Karpas-422 (cell line): ENCODE results near the gene FCRL1. TPM values are rescaled to one million over a fixed set of nuclear protein-coding genes. Genes with fewer than 3 reads are reported as not detected.
A peak's percentile ranks its signal among the peaks of the same experiment; 100 is the strongest.

Experiments used
- DNase-seq: peaks from one replicate; pipeline ENCODE4 v3.0.0-alpha.2; 2015
- H2AFZ ChIP-seq: fragments of 200-600 bp; sonication (generic); 2 replicates; pipeline ENCODE4 v1.6.1; 2014; ENCODE audit warnings: antibody characterized with exemption, low read length, mixed read lengths
- H3K27ac ChIP-seq: fragments of 200-600 bp; sonication (generic); 2 replicates; pipeline ENCODE4 v1.5.1; 2014; ENCODE audit warnings: mild to moderate bottlenecking, low read length, moderate library complexity
- H3K27me3 ChIP-seq: fragments of 200-600 bp; sonication (generic); 2 replicates; pipeline ENCODE4 v1.6.1; 2014; ENCODE audit warnings: low read length, mixed read lengths
- H3K36me3 ChIP-seq: fragments of 200-600 bp; sonication (generic); 2 replicates; pipeline ENCODE4 v1.6.1; 2014; ENCODE audit warnings: low read length, mixed read lengths; ENCODE audit not compliant: insufficient read depth
- H3K4me1 ChIP-seq: fragments of 200-600 bp; sonication (generic); 2 replicates; pipeline ENCODE4 v1.6.1; 2014; ENCODE audit warnings: mild to moderate bottlenecking, low read length, mixed read lengths
- H3K4me2 ChIP-seq: fragments of 200-600 bp; sonication (generic); 2 replicates; pipeline ENCODE4 v1.6.1; 2014; ENCODE audit warnings: low read length, low read depth, mild to moderate bottlenecking; ENCODE audit not compliant: poor library complexity, severe bottlenecking
- H3K4me3 ChIP-seq: fragments of 200-600 bp; sonication (generic); 2 replicates; pipeline ENCODE4 v1.5.1; 2014; ENCODE audit warnings: mild to moderate bottlenecking, antibody characterized with exemption, low read length, mixed read lengths
- H3K79me2 ChIP-seq: fragments of 200-600 bp; sonication (generic); 2 replicates; pipeline ENCODE4 v1.6.1; 2014; ENCODE audit warnings: mild to moderate bottlenecking, low read length, mixed read lengths
- H3K9ac ChIP-seq: fragments of 200-600 bp; sonication (generic); 2 replicates; pipeline ENCODE4 v1.6.0; 2014; ENCODE audit warnings: low read length
- H3K9me2 ChIP-seq: fragments of 200-600 bp; sonication (generic), shearing (Covaris generic); replicated peaks from 2 replicates; pipeline ENCODE4 v1.6.0; 2014; ENCODE audit warnings: mild to moderate bottlenecking, low read length, moderate library complexity; ENCODE audit not compliant: insufficient read depth
- H3K9me3 ChIP-seq: fragments of 300-700, 200-600 bp; sonication (generic); 2 replicates; pipeline ENCODE4 v1.6.1; 2014; ENCODE audit warnings: low read length, mixed read lengths
- H4K20me1 ChIP-seq: fragments of 200-600 bp; sonication (generic); 2 replicates; pipeline ENCODE4 v1.6.1; 2014; ENCODE audit warnings: mild to moderate bottlenecking, antibody characterized with exemption, low read length, low read depth; ENCODE audit not compliant: insufficient read depth
- total RNA-seq: library from RNA; depleted of rRNA; stranded (reverse); fragments of >200 nt; shearing (Covaris generic); gene quantifications from 2 replicates; pipeline ENCODE4 v1.2.3, GENCODE V29; 2014; ENCODE audit warnings: low replicate concordance

Gene FCRL1
- total RNA-seq, 1 experiment from 2014 or later = 232 TPM

- H3K4me3 ChIP-seq = peak overlapping the region; percentile 67
Observed at GRCh38 chr1:157773493-157774350, 46.2 kb downstream of the FCRL1 start.

GRCh38 chr1:157771661-157772425 is 48.1 kb downstream of the FCRL1 start:
- DNase-seq = no peak
- peak overlapping the region; percentile 78 for H3K4me2 ChIP-seq
- no peaks in the 10 kb centered on the region for H4K20me1 ChIP-seq
- H3K4me3 ChIP-seq = no peak overlapping the region; the same call in 1 of the 2 replicates
- peak overlapping the region; percentile 30; the same call in 1 of the 2 replicates for H3K9ac ChIP-seq
- H3K9me2 ChIP-seq = no peaks in the 10 kb centered on the region
- no peak overlapping the region for H2AFZ ChIP-seq
- no peaks in the 10 kb centered on the region for H3K27me3 ChIP-seq
- peaks cover 85% of the 10 kb centered on the region for H3K4me1 ChIP-seq
- H3K27ac ChIP-seq = peak overlapping the region; percentile 98
- H3K79me2 ChIP-seq = peaks cover 79% of the 10 kb centered on the region
- no peaks in the 10 kb centered on the region for H3K9me3 ChIP-seq
- peaks cover 57% of the 10 kb centered on the region for H3K36me3 ChIP-seq

More at GRCh38 chr1:157773493-157774350, 46.2 kb downstream of the FCRL1 start:
- H3K27me3 ChIP-seq = no peaks in the 10 kb centered on the region
- no peaks in the 10 kb centered on the region for H3K9me2 ChIP-seq
- DNase-seq = peak; percentile 93
- peaks cover 42% of the 10 kb centered on the region for H3K36me3 ChIP-seq
- H3K27ac ChIP-seq = peak overlapping the region; percentile 98
- no peaks in the 10 kb centered on the region for H4K20me1 ChIP-seq
- H3K9me3 ChIP-seq = no peaks in the 10 kb centered on the region
- H3K79me2 ChIP-seq = peaks cover 67% of the 10 kb centered on the region
- peak overlapping the region; percentile 78 for H3K4me2 ChIP-seq
- peak overlapping the region; percentile 77 for H3K9ac ChIP-seq
- no peak overlapping the region for H2AFZ ChIP-seq
- H3K4me1 ChIP-seq = peaks cover 87% of the 10 kb centered on the region

GRCh38 chr1:157770442-157771043 is 49.4 kb downstream of the FCRL1 start:
- H3K9ac ChIP-seq = no peak overlapping the region
- no peak overlapping the region for H3K4me2 ChIP-seq
- H2AFZ ChIP-seq = no peak overlapping the region
- H3K79me2 ChIP-seq = peaks cover 77% of the 10 kb centered on the region
- H3K36me3 ChIP-seq = peaks cover 62% of the 10 kb centered on the region
- no peaks in the 10 kb centered on the region for H3K9me2 ChIP-seq
- H3K4me3 ChIP-seq = no peak overlapping the region
- peak; percentile 65 for DNase-seq
- peak overlapping the region; percentile 98 for H3K27ac ChIP-seq
- peaks cover 72% of the 10 kb centered on the region for H3K4me1 ChIP-seq
- H3K27me3 ChIP-seq = no peaks in the 10 kb centered on the region
- H3K9me3 ChIP-seq = no peaks in the 10 kb centered on the region
- no peaks in the 10 kb centered on the region for H4K20me1 ChIP-seq

- peak; percentile 51 for DNase-seq
- Histone ChIP-seq H3K27me3 (no peaks in the 10 kb centered on the region), H3K79me2 (peaks cover 86% of the 10 kb centered on the region), H3K9me3 (no peaks in the 10 kb centered on the region; the same call in 1 of the 2 replicates), H2AFZ (no peak overlapping the region), H4K20me1 (no peaks in the 10 kb centered on the region), H3K4me3 (no peak overlapping the region), H3K27ac (peak overlapping the region; percentile 58), H3K9ac (no peak overlapping the region), H3K9me2 (no peaks in the 10 kb centered on the region), H3K4me1 (peaks cover 35% of the 10 kb centered on the region), H3K36me3 (peaks cover 80% of the 10 kb centered on the region), H3K4me2 (no peak overlapping the region)
Observed at GRCh38 chr1:157766792-157767191, 53.1 kb downstream of the FCRL1 start.

- Histone ChIP-seq H3K27me3 (no peaks in the 10 kb centered on the region), H3K27ac (no peak overlapping the region; the same call in 1 of the 2 replicates), H4K20me1 (no peaks in the 10 kb centered on the region), H3K9me3 (peaks cover 10% of the 10 kb centered on the region; the same call in 1 of the 2 replicates), H3K9ac (no peak overlapping the region), H3K9me2 (no peaks in the 10 kb centered on the region), H3K4me1 (no peaks in the 10 kb centered on the region), H3K36me3 (peaks cover 97% of the 10 kb centered on the region), H3K79me2 (peaks cover 87% of the 10 kb centered on the region), H3K4me2 (no peak overlapping the region), H3K4me3 (no peak overlapping the region), H2AFZ (no peak overlapping the region)
- DNase-seq = no peak
Observed at GRCh38 chr1:157758018-157758417, 61.9 kb downstream of the FCRL1 start.

- H3K27ac ChIP-seq = no peak overlapping the region
Observed at GRCh38 chr1:157753611-157754010, 66.3 kb downstream of the FCRL1 start.

GRCh38 chr1:157751283-157751682 is 68.6 kb downstream of the FCRL1 start:
- Histone ChIP-seq H3K9ac (no peak overlapping the region), H3K4me1 (no peaks in the 10 kb centered on the region), H3K4me3 (no peak overlapping the region), H4K20me1 (no peaks in the 10 kb centered on the region), H3K27ac (no peak overlapping the region), H2AFZ (no peak overlapping the region), H3K27me3 (no peaks in the 10 kb centered on the region), H3K36me3 (peaks cover 92% of the 10 kb centered on the region), H3K9me3 (no peaks in the 10 kb centered on the region), H3K79me2 (peaks cover 38% of the 10 kb centered on the region), H3K4me2 (no peak overlapping the region), H3K9me2 (no peaks in the 10 kb centered on the region)
- no peak for DNase-seq

More at GRCh38 chr1:157753611-157754010, 66.3 kb downstream of the FCRL1 start:
- H3K4me3 ChIP-seq = no peak overlapping the region
- no peaks in the 10 kb centered on the region for H3K9me3 ChIP-seq
- H4K20me1 ChIP-seq = no peaks in the 10 kb centered on the region
- DNase-seq = no peak
- no peaks in the 10 kb centered on the region for H3K4me1 ChIP-seq
- H3K36me3 ChIP-seq = peaks cover 94% of the 10 kb centered on the region
- no peak overlapping the region for H2AFZ ChIP-seq
- no peak overlapping the region for H3K9ac ChIP-seq
- no peaks in the 10 kb centered on the region for H3K9me2 ChIP-seq
- no peak overlapping the region for H3K4me2 ChIP-seq
- H3K27me3 ChIP-seq = no peaks in the 10 kb centered on the region
- H3K79me2 ChIP-seq = peaks cover 57% of the 10 kb centered on the region
